Gastroesophageal sphincter (tissue), 3 donors: ENCODE measurements around the gene SLC52A1.

Experiments
- POLR2A ChIP-seq, 2 donors: fragments of 450-650 bp; IDR thresholded peaks; one replicate each; pipeline ENCODE4 v1.6.1; 2017; ENCODE audit warnings: antibody characterized with exemption in 2 of 2, mild to moderate bottlenecking in 2 of 2, moderate library complexity in 1 of 2
- POLR2AphosphoS5 ChIP-seq: sonication (generic); formaldehyde crosslinking; IDR thresholded peaks from one replicate; pipeline ENCODE4 v1.6.1; 2017; ENCODE audit warnings: antibody characterized with exemption
- TF ChIP-seq, protein P1 (sequence below), 4 experiments: fragments of 200-600 bp in 2 of 4; fragments of 450-650 bp in 2 of 4; sonication (generic) in 1 of 4; IDR thresholded peaks; one replicate each; pipeline ENCODE4 v1.5.1; 2017 to 2019; ENCODE audit warnings: antibody characterized with exemption in 4 of 4, mild to moderate bottlenecking in 2 of 4, moderate library complexity in 2 of 4

- TF ChIP-seq, protein P1, sequence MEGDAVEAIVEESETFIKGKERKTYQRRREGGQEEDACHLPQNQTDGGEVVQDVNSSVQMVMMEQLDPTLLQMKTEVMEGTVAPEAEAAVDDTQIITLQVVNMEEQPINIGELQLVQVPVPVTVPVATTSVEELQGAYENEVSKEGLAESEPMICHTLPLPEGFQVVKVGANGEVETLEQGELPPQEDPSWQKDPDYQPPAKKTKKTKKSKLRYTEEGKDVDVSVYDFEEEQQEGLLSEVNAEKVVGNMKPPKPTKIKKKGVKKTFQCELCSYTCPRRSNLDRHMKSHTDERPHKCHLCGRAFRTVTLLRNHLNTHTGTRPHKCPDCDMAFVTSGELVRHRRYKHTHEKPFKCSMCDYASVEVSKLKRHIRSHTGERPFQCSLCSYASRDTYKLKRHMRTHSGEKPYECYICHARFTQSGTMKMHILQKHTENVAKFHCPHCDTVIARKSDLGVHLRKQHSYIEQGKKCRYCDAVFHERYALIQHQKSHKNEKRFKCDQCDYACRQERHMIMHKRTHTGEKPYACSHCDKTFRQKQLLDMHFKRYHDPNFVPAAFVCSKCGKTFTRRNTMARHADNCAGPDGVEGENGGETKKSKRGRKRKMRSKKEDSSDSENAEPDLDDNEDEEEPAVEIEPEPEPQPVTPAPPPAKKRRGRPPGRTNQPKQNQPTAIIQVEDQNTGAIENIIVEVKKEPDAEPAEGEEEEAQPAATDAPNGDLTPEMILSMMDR (IDR thresholded peaks at IDR 0.05), result peak in 3 of 4 experiments; percentile 79 to 90 (median 85)
- TF ChIP-seq POLR2A (IDR thresholded peaks at IDR 0.05) (no peak), POLR2AphosphoS5 (peak; percentile 9)
Observed at GRCh38 chr17:5031365-5032082, 3.7 kb downstream of the SLC52A1 start.
